PC-9 (cell line): Measurements from ENCODE around the gene DDIT4.

ENCODE experiments used
- EZH2 ChIP-seq: fragments of 200-600 bp; sonication (generic); IDR thresholded peaks from 2 replicates; pipeline ENCODE4 v1.8.0; 2017; ENCODE audit warnings: antibody characterized with exemption, low read depth
- TF ChIP-seq, protein P1 (sequence below): fragments of 200-600 bp; sonication (generic); conservative IDR thresholded peaks from 2 replicates; pipeline ENCODE4 v1.6.1; 2017; ENCODE audit warnings: mixed run types, antibody characterized with exemption, mild to moderate bottlenecking, moderate library complexity

DNA sequence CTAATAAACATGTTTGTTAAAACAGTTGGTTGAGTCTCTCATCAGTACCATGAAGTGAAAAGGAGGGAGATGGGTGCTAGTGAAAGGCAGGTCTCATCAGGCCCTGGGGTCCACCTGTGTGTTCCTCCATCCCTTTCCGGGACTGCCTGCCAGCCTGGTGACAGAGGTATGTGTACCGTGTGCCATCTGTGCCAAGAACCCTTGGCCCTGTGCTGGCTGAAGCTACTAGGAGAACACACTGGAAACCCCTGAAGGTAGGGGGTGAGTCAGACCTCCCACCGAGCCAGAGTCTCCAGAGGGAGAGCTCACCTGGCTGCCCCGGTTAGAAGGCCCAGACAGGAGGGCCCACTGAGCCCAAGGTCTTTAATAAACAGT is 2.3 kb downstream of the DDIT4 start:
- no peak for TF ChIP-seq EZH2
- TF ChIP-seq, protein P1, sequence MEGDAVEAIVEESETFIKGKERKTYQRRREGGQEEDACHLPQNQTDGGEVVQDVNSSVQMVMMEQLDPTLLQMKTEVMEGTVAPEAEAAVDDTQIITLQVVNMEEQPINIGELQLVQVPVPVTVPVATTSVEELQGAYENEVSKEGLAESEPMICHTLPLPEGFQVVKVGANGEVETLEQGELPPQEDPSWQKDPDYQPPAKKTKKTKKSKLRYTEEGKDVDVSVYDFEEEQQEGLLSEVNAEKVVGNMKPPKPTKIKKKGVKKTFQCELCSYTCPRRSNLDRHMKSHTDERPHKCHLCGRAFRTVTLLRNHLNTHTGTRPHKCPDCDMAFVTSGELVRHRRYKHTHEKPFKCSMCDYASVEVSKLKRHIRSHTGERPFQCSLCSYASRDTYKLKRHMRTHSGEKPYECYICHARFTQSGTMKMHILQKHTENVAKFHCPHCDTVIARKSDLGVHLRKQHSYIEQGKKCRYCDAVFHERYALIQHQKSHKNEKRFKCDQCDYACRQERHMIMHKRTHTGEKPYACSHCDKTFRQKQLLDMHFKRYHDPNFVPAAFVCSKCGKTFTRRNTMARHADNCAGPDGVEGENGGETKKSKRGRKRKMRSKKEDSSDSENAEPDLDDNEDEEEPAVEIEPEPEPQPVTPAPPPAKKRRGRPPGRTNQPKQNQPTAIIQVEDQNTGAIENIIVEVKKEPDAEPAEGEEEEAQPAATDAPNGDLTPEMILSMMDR = no peak
